Measurements from ENCODE around the gene TRIM41.
"Not testable (repeated sequence)": the region's sequence is repeated elsewhere in the genome, so short reads cannot be mapped to it uniquely, and the experiment has no call there.

The TRIM41 gene

GRCh38 chr5:181193656-181194055 lies 29.4 kb upstream of the TRIM41 start:
- peak; percentile 62 for DNase-seq (ENCODE audit: low spot score)

- peak; percentile 71 for DNase-seq (ENCODE audit: low spot score)
These were observed 28.4 kb upstream of the TRIM41 start for GRCh38 chr5:181194489-181195248.

GRCh38 chr5:181195249-181195761 lies 27.8 kb upstream of the TRIM41 start:
- DNase-seq (ENCODE audit: low spot score), result no peak

GRCh38 chr5:181197326-181197951 lies 25.6 kb upstream of the TRIM41 start:
- no peak for DNase-seq (ENCODE audit: low spot score)

- no peak for DNase-seq (ENCODE audit: low spot score)
These were observed 24.9 kb upstream of the TRIM41 start for GRCh38 chr5:181198106-181198685.

- DNase-seq (ENCODE audit: low spot score), result no peak
These were observed 24.1 kb upstream of the TRIM41 start for GRCh38 chr5:181198905-181199519.

- no peak for DNase-seq (ENCODE audit: low spot score)
These were observed 23.0 kb upstream of the TRIM41 start for GRCh38 chr5:181199881-181200638.

GRCh38 chr5:181200816-181201215 lies 22.3 kb upstream of the TRIM41 start:
- no peak for DNase-seq (ENCODE audit: low spot score)

- DNase-seq (ENCODE audit: low spot score), result no peak
These were observed 19.9 kb upstream of the TRIM41 start for GRCh38 chr5:181203093-181203711.

GRCh38 chr5:181203777-181204112 lies 19.3 kb upstream of the TRIM41 start:
- no peak for DNase-seq (ENCODE audit: low spot score)

GRCh38 chr5:181204113-181204825 lies 18.8 kb upstream of the TRIM41 start:
- DNase-seq (ENCODE audit: low spot score), result no peak

- peak; percentile 22 for DNase-seq (ENCODE audit: low spot score)
These were observed 18.0 kb upstream of the TRIM41 start, which contains the start of gene TRIM7 for GRCh38 chr5:181204826-181205760. TRIM7 (minus strand) TSS chr5:181205196; CDS start chr5:181205110, 86 bp downstream.

GRCh38 chr5:181205761-181206649 lies 17.1 kb upstream of the TRIM41 start:
- no peak for DNase-seq (ENCODE audit: low spot score)

- DNase-seq (ENCODE audit: low spot score), result peak; percentile 66
These were observed 15.7 kb upstream of the TRIM41 start for GRCh38 chr5:181207214-181207959.

- DNase-seq (ENCODE audit: low spot score), result no peak
These were observed 15.2 kb upstream of the TRIM41 start for GRCh38 chr5:181207960-181208253.

- not testable (repeated sequence) for DNase-seq (ENCODE audit: low spot score)
These were observed 14.1 kb upstream of the TRIM41 start for GRCh38 chr5:181209006-181209405.

- DNase-seq (ENCODE audit: low spot score), result not testable (repeated sequence)
These were observed 12.9 kb upstream of the TRIM41 start for GRCh38 chr5:181210148-181210547.

GRCh38 chr5:181210698-181211097 lies 12.4 kb upstream of the TRIM41 start:
- DNase-seq (ENCODE audit: low spot score), result not testable (repeated sequence)

Data from hematopoietic multipotent progenitor cell treated with erythropoietin and hydrocortisone succinate and interleukin-3 and kit ligand, for 15 days (in vitro differentiated cells).